SK-N-SH (cell line): ENCODE data around the gene TULP4.

ENCODE experiments used
- CHD2 ChIP-seq: fragments of 150-350 bp; IDR thresholded peaks from 2 replicates; pipeline ENCODE4 v1.6.1; 2018; ENCODE audit warnings: low read length; ENCODE audit not compliant: partially characterized antibody
- EP300 ChIP-seq, 2 experiments: IDR thresholded peaks; 2 replicates each; pipeline versions ENCODE4 v1.4.0 to v1.6.1; 2012; ENCODE audit warnings: borderline replicate concordance in 1 of 2, low read depth in 1 of 2, low read length in 1 of 2
- EZH2phosphoT487 ChIP-seq: fragments of 200-600 bp; sonication (generic); IDR thresholded peaks from 2 replicates; pipeline ENCODE4 v1.6.1; 2017; ENCODE audit warnings: low read depth, mixed run types, mild to moderate bottlenecking, antibody characterized with exemption, moderate library complexity, borderline replicate concordance
- FOSL2 ChIP-seq: IDR thresholded peaks from 2 replicates; pipeline ENCODE4 v1.4.0; 2012; ENCODE audit warnings: low read depth, mild to moderate bottlenecking, moderate library complexity, borderline replicate concordance
- FOXJ3 ChIP-seq: sonication (generic); formaldehyde crosslinking; IDR thresholded peaks from 2 replicates; pipeline ENCODE4 v1.5.1; 2020; ENCODE audit warnings: mild to moderate bottlenecking, missing genetic modification reagents
- POLR2AphosphoS5 ChIP-seq: IDR thresholded peaks from 2 replicates; pipeline ENCODE4 v1.6.1; 2012; ENCODE audit warnings: low read depth, low read length
- RAD21 ChIP-seq: IDR thresholded peaks from 2 replicates; pipeline ENCODE4 v1.6.1; 2012; ENCODE audit warnings: mild to moderate bottlenecking, low read length
- SMC3 ChIP-seq: IDR thresholded peaks from 2 replicates; pipeline ENCODE4 v1.6.1; 2012; ENCODE audit warnings: low read depth, low read length, improper control_type of control experiment
- TAF1 ChIP-seq: IDR thresholded peaks from 2 replicates; pipeline ENCODE4 v1.6.1; 2012; ENCODE audit warnings: low read depth, mild to moderate bottlenecking, low read length, moderate library complexity, borderline replicate concordance
- USF2 ChIP-seq: fragments of 150-350 bp; IDR thresholded peaks from 2 replicates; pipeline ENCODE4 v1.6.1; 2017; ENCODE audit warnings: antibody characterized with exemption, low read length, low read depth, borderline replicate concordance
- TF ChIP-seq, protein P1 (sequence below): fragments of 200-600 bp; sonication (generic); IDR thresholded peaks from 2 replicates; pipeline ENCODE4 v1.6.1; 2017; ENCODE audit warnings: antibody characterized with exemption, mild to moderate bottlenecking, moderate library complexity
- TF ChIP-seq, protein P2 (sequence below): IDR thresholded peaks from 2 replicates; pipeline ENCODE4 v1.4.0; 2012; ENCODE audit warnings: low read depth

GRCh38 chr6:158559895-158560835, 247.9 kb downstream of the TULP4 start, which contains the start of gene TMEM181:
- TF ChIP-seq TAF1 (peak; percentile 79), RAD21 (no peak), CHD2 (no peak), EZH2phosphoT487 (no peak), FOSL2 (no peak), FOXJ3 (no peak), POLR2AphosphoS5 (peak; percentile 63), SMC3 (no peak), EP300 (IDR thresholded peaks at IDR 0.05; ENCODE audit: borderline replicate concordance in 1 of 2, low read depth in 1 of 2, low read length in 1 of 2) (no peak), USF2 (peak; percentile 91)
- TF ChIP-seq, protein P1, sequence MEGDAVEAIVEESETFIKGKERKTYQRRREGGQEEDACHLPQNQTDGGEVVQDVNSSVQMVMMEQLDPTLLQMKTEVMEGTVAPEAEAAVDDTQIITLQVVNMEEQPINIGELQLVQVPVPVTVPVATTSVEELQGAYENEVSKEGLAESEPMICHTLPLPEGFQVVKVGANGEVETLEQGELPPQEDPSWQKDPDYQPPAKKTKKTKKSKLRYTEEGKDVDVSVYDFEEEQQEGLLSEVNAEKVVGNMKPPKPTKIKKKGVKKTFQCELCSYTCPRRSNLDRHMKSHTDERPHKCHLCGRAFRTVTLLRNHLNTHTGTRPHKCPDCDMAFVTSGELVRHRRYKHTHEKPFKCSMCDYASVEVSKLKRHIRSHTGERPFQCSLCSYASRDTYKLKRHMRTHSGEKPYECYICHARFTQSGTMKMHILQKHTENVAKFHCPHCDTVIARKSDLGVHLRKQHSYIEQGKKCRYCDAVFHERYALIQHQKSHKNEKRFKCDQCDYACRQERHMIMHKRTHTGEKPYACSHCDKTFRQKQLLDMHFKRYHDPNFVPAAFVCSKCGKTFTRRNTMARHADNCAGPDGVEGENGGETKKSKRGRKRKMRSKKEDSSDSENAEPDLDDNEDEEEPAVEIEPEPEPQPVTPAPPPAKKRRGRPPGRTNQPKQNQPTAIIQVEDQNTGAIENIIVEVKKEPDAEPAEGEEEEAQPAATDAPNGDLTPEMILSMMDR, result no peak
- TF ChIP-seq, protein P2, sequence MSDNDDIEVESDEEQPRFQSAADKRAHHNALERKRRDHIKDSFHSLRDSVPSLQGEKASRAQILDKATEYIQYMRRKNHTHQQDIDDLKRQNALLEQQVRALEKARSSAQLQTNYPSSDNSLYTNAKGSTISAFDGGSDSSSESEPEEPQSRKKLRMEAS, result peak; percentile 85
